Activated CD4-positive, alpha-beta T cell treated with anti-CD3 and anti-CD28 coated beads, Interleukin-10, Interleukin-2, amounts not matched to agents 100 ng/mL and 50 ng/mL, durations not matched to agents 16 hours and 8 hours (primary cell): ENCODE results near the gene GALNT2.

Experiments used
- DNase-seq: peaks from one replicate; pipeline ENCODE4 v3.0.0-alpha.2; 2020

The GALNT2 gene

DNA sequence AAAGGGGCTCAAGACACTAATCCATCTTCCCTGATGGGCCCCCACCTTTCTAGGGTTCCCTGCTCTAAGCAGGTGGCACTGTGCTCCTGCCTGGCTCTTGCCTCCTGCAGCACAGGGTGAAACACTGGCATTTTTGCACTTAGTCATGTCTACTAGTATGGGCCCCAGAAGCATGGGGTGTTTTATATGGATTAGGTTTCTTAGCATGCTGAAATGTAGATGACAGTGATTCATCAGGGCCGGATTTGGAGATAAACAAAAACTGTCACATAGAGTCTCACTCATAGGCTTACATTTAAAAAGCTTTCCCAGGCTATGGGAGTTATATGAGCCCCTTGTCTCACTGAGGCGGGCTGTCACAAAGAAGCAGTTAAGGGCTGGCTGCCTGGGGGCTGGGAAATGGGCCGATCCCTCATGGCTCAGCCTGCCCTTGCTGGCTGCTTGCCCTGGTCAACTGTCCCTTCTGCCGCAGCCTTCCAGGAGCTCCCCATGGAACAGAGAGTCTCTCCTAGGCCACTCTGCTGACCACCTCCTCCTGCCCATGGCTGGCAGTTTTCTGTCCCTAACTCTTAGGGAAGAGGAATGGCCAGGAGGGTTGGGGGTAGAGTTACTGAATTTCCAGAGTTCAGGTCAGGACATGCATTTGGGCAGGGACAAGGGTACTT is 6.5 kb downstream of the GALNT2 start:
- peak; percentile 14 for DNase-seq

DNA sequence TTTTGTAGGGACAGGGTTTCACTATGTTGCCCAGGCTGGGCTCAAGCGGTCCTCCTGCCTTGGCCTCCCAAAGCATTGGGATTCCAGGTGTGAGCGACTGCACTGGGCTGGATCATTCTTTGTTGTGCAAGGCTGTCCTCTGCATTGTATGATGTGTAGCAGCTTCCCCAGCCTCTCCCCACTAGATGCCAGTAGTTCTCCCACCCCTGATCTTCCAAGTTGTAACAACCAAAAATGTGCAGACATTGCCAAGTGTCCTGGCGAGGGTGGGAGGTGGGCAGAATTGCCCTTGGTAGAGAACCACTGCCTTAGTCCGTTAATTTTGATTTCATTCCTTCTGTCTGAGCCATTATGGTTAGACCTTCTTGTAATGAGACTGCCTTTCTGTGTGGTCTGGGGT is 7.2 kb downstream of the GALNT2 start:
- DNase-seq, result no peak

DNA sequence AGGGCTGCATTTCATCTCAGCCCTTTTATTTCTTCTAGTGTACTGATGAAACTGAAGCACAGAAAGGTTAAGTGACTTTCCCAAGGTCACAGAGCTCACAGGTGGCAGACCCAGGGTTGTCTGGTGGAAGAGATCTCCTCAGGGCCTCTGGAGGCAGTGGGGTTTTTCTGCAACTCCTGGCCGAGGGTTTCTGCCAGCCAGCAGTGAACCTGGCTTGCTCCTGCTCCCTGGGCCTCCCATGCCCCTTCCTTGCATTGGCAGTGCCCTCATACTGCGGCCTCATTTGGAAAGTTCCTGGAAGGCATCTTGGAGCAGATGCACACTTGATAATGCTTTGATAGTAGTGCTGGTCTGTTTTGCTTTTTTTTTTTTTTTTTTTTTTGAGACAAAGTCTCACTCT is 7.7 kb downstream of the GALNT2 start:
- DNase-seq, result no peak

DNA sequence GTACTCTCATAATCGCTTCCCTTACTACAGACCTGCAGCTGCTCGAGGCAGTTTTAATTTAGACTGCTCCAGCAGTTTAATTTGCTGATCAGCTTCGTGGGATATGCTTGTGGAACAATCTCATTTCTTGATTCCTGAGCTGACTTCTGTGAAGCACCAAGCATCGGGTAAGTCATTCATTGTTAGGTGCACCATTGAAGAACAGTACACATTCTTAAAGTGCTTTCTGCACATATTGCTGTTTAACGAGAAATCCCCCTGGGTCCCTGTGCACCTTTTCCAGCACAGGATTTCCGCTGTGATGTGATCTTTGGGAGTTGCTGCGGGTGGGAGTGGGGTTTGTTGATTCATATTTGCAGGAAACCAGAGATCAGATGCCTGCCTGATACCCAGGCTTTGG is 9.1 kb downstream of the GALNT2 start:
- no peak for DNase-seq

DNA sequence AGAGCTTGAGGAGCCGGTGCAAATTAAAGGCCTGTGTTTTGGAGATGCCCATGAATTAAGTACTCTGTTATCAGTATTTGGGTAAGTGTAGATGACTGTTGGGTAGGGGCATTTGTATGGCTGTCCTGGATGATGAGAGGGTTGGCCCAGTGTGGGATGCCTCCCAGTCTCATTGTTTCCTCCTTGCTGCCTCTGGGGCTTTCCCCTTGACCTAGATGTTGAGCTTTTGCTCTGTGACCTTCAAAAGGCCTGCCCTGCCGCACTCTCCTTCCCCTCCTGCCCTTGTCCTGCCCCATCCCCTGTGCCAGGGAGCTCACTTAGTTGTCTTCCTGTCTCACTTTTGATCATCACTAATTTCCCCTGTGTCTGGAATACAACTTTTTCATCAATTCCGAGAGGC is 10.0 kb downstream of the GALNT2 start:
- peak; percentile 28 for DNase-seq

DNA sequence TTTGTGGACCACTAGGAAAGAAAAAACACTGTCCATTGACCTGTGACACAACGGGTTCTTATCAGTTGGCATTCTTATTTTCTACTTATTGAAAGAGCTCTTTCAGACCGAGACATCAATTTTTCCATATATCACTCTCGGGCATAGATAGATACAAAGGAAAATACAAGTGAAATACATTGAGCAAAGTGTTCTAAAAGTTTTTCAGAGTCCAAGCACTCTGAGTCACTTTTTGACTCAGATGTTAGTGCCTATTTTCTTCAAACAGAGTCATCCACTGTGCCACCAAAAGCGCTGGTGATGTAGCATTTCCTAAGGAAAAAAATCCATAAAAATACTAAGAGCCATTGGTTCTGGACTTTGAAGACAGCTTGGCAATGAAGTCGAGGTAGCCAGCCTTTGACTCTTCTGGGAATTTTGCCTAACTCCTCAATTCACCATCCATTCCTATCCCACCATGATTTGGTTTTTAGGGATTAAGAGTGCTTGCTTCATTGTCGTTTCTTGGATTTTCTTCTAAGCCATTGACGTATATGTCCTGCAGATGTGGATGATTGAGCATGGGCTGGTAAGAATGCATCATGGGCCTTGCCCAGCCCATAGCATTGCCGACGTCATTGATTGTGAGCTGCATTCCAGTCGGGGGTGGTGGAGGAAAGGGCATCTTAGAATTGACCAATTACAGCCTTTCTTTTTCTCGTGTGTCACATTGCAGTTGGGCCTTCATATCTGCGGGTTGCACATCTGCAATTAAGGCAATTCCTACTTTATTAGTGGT is 10.6 kb downstream of the GALNT2 start:
- no peak for DNase-seq

DNA sequence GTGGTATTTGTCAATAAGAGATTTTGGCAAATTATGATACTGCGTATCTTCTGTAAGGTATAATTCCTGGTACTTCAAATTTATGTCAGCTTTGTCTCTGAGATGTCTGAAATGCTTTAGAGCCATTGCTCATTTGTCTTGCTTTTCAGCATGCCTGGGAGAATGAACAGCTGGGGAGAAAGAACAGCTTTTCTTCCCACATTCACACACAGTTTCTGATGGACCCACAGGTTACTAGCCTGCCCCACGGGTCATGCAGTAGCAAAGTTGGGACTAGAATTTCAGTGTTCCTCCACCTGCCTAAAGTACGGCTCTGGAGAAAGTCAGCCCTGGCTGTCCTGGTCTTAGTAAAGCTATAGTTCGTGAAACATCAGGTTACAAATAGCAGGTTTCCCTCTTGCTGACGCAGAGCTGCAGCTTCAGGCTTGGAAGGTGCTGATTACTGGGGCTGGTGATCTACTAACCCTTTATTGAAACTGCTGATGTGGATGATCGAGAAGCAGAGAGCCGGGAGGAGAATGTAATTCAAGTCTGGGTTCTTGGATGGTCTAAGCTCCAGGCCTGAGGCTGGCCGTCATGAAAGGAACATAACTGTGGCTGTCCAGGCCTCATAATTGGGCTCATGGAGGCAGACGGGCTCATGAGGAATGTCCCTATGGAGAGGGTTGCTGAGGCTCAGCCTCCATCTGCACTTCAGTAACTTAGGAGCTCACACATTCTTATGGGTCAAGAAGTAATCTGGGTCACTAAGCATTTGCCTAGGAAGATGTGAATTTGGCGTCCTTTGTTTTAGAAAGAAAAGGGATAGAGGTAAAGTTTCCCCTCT is 12.4 kb downstream of the GALNT2 start:
- DNase-seq, result no peak

DNA sequence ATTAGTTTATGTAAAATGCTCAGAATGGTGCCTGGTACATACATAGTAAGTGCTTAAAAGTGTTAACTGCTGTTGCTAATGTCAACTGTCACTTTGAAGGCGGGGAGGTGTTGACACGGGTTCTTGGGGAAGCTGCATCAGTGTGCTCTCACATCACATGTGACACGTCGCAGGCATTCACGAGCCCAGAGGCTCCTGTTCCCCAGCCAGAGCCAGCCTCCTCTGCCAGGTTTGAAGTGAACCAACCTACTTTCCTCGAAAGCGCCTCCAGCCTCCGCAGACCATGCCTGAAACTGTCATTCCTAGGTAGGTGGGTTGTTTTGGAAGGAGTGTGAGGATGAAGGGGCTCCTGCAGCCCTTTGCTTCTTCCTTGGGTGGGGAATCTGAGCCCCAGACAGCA is 13.8 kb downstream of the GALNT2 start:
- DNase-seq, result no peak

DNA sequence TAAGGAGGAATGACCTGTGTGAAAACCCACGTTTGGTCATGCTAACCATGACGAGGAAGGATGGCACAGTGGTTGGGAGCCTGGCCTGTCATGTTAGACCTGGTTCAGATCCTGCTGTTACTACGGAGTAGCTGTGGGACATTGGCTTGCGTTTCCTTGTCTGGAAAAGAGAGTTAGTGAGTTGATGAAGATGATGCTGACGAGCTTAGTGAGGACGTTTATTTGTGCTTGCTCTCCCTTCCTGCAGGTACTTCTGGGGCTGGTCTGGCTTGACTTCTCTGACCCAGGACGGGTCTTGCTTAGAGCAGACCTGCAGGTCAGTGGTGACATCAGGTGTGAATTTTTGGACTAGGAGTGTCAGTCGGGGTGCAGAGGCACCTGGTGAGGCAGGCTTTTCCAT is 14.7 kb downstream of the GALNT2 start:
- no peak for DNase-seq

DNA sequence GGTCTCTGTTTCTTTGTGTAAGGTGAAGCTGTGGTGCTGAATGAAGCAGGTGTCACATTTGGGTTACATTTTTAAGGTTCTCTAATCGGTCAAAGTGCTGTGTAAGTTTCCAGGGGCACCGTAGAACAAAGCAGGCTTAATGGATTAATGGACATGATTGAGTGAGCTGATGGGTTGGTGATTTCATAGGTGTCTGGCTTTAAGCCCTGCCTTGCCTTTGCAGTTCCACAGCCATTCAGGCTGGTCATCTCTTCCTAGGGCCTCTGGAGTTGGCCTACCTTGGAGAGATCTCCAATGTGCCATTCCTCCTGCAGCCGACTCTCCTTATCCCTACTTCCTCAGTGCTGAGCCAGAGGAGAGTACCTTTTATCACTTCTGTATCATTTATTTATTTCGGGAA is 15.2 kb downstream of the GALNT2 start:
- DNase-seq, result no peak

DNA sequence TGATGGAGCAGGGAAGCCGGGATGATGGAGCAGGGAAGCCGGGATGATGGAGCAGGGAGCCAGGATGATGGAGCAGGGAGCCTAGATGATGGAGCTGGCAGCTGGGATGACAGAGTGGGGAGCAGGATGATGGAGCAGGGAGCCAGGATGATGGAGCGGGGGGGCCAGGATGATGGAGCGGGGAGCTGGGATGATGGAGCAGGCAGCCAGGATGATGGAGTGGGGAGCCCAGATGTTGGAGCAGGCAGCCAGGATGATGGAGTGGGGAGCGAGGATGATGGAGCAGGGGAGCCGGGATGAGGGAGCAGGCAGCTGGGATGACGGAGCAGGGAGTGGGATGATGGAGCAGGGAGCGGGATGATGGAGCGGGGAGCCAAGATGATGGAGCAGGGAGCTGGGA is 16.0 kb downstream of the GALNT2 start:
- no peak for DNase-seq

DNA sequence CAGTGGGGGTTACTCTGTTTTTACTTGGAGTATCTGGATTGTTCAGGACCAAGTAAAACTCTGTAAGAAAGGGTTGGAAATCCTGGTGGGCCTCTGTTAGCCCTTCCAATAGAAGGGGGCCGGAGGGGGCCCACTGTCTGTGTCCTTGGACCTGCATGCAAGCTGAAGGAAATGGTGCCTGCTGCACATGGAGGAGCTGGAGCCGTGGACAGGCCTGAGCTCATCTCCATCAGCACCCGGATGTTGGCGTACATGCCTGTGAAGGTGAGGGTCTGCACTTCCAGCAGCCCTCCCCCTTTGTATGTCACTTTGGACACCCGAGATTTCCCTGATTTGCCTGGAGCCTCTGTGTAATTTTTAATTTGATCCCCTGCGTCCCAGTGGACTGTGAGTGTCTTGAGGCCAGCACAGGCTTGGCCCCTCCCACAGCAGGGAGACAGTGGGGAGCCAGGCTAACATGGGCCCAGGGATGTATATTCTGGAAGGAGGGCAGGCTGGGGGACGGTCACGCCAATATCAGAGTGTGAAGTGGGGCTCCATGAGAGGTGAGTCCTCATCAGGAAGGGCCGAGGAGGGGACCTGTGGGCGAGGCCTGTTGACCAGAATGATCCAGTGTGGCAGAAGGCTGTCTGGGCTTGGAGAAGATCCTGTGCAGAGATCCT is 16.8 kb downstream of the GALNT2 start:
- DNase-seq, result no peak

DNA sequence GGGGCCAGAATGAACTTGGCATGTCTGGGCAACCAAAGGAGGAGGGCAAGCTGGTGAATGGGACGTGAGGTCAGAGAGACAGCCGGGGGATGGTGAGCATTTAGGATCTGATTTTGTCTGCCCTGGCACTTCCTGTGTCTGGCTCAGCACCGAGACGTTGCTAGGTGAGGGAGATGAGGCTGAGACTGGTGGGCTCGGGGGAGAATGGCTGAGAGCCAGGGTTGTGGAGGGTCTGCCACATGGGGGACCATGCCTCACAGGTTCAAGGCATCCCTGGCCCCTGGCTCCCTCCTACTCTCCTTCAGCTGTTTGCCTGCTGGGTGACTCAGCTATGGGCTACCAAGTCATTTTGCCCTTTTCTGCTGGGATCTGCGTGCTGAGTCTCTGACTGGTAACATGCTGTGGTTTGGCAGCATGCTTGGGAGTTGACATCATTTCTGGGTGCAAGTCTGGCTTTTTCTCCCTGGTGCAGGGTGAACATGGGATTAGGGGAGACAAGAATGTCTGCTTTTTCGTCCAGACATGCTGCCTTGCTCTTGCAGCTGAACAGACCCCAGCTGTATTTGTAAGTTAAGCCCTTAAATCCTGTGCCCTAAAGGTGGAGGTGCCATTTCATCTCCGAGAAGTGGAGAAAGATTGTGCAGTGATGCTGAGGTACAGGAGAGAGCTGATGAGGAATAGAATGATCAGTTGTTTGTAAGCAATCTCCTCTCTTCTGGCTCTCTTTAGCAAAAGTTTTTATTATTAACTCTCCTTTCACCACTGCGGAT is 17.6 kb downstream of the GALNT2 start:
- DNase-seq, result peak; percentile 90

DNA sequence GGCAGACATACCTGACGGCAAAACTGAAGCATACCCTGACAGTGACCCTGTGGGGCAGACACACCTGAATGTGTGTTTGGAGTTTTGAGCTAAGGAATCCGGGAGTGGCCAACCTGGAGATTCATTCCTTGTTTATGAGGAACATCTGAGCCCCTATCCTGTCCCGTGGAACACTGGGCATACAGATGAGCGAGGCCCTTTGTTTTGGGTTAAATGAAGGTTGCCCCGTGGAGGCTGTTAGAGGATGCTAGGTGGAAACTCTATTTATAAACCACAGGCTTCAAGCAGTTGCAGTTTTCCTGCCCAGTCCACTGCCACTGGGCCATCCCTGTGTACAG is 18.1 kb downstream of the GALNT2 start:
- no peak for DNase-seq

DNA sequence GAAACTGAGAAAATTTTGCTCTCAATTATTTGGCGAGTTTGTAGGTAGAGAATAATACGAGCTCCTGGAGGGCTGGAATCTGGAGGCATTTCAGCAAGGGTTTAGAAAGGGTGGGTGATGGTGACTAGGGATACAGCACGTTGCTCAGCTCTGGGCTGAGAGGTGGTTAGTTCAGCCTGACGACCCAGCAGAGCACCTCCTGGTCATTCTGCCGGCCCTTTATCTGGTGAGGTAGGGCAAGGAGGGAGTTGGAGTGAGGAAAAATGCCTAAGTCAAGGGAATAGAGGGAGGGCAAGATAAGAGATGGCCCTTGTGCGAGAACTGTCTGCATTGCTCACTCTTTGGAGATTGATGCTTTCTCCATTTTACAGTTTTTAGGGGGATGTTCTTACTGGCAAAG is 19.1 kb downstream of the GALNT2 start:
- no peak for DNase-seq

DNA sequence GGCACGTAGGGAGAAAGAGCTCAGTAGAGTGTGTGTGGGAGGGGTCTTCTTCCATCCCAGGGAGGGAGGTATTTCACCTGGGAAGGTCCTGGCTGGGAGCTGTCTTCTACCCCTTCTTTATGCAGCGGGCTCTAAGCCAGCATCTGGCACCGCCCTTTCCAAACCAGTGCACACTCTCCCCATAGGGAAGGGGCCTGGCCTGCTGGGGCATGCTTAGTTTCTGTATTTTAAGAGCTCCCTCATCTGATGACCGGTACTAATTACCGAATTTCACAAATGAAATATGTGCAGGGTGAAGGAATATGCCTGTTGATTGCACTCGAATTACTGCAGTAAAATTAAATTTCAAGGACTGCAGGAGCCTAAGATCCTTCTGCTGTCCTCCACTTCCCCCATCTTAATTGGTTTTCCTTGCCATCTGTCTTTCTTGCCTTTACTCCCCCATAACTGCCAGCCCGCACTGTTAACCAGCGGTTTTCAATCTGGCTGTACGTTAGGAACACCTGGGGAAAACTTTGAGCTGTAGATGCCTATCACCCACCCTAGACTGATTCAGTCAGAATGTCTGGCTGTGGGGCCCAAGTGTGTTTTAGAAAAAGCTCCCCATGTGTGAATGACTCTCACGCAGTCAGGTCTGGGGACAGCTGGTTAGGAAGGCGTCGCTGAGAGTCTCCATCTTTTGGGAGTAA is 20.1 kb downstream of the GALNT2 start:
- no peak for DNase-seq

DNA sequence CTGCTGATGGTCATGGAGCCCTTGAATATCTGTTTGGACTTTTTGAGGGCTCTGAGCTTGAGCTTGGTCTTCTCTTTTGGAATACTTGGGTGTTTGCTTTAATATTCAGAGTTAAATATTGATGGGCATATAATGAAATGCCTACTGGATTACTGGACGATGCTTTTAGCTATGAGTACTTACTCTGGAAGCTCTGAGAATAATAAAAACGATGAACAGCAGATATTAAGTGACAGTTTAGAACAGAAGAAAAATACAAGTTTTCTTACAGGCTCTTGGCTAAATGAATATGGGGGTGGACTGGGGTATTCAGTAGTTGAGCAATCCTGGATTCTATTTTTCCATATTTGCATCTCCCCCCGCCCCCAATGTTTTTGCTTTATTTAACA is 20.7 kb downstream of the GALNT2 start:
- DNase-seq, result no peak

DNA sequence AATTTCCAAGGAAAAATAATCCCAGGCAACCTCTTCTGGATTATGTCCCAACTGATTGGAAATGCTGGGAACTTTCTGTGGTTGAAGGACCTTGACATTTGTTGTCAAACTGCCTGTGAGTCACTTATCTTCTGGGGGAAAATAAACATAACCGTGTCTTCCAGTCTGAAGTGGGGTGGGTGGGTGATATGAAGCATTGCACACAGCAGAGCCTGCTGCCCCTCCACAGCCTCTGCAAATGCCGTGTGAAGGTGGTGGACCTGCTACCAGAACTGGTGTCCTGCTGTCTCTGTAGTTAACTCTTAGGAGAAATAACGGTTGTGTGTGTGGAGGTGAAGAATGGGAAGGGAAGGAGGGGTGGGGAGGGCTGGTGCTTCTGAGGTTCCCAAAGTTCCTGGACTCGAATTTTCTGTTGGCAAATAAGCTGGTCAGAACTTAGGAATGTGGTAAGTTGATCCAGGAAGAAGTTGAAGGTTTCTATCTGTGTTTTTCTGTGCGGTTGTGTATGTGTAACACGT is 23.2 kb downstream of the GALNT2 start:
- no peak for DNase-seq

DNA sequence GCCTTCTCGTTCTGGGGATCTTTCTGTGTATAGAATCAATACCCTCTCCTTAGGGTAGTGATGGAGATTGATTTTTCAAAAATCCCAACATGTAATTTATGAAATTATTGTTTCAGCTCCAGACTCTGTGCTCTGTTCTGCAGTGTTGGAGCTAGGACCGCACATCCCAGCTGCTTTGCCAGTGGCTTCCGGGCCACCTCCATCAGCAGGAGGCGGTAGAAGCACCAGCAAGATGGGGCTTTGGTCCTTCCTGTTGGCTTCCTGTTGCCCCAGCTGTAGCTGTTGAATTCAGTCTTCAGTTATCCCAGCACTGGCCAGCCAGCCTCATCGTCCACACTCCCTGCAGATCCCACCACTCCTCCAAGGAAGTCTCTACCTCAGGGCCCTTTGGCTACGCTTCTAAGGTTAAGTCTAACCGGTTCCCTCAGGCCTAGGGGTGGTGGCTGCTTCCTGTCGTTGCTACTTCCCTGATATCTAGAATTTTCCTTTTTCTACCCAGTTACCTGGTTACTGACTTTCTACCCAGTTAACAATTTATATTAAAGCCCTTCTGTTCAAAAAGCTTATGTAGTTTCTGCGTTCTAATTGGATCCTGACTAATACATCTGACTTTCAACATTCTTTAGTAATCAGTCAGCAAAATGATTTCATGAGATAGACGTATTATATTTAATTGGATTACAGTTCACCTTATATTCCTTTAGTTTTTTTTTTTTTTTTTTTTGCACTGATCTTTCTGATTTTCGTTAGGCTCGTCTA is 24.6 kb downstream of the GALNT2 start:
- DNase-seq, result no peak

DNA sequence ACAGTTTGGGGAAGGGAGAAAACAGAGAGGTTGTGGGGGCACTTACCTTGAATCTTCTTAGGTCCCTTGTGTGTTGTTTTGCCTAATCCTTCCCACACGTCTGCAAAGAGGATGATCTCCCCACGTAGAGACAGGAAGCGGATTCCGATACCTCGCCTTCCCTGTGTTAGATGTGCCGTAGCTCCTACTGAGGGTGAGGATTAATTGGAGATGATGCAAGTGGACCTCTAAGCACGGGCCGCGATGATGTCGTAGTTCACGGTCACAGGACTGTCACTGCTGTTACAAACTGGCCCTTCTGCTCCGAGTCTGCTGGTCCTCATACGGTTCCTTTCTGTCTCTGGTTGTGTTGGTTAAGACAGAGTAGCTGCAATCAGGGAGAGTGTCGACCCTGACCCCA is 27.7 kb downstream of the GALNT2 start:
- no peak for DNase-seq

DNA sequence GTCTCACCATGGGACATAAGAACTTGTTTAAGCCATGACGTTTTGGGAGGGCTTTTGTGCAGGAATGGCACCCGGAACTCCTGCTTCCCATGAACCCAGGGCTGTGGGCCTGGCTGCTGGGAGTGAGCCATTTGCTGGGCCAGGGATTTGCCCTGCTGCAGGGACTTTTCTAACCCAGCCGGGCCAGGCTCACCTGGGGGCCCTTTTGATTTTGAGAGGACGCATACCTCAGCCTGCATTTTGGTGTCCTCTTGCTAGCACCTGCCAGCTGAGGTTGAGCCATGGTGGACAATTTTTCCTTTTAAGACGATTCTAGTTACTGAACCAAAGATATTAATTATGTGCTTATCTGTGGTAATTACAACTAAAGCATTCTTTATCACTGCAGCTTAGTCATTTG is 28.9 kb downstream of the GALNT2 start:
- DNase-seq, result no peak
